HepG2 (cell line): ENCODE data around the gene BRCA1. TPM values are rescaled to one million over a fixed set of nuclear protein-coding genes. Genes with fewer than 3 reads are reported as not detected.

ENCODE experiments used
- CEBPG ChIP-seq: IDR thresholded peaks from 2 replicates; pipeline ENCODE4 v1.6.1; 2016
- GABPA ChIP-seq, 2 experiments: IDR thresholded peaks; 2 replicates each; pipeline ENCODE4 v1.6.1; 2011 to 2016; ENCODE audit warnings: low read depth in 2 of 2, low read length in 1 of 2, missing biosample characterization in 1 of 2, missing genetic modification characterization in 1 of 2
- RARA ChIP-seq: IDR thresholded peaks from 2 replicates; pipeline ENCODE4 v1.6.1; 2016; ENCODE audit warnings: missing genetic modification reagents, missing compliant biosample characterization
- RXRB ChIP-seq: IDR thresholded peaks from 2 replicates; pipeline ENCODE4 v1.6.1; 2016; ENCODE audit warnings: borderline replicate concordance, missing genetic modification reagents, missing compliant biosample characterization
- SAP130 ChIP-seq: IDR thresholded peaks from 2 replicates; pipeline ENCODE4 v1.6.1; 2016; ENCODE audit warnings: low read depth
- STAT5B ChIP-seq: sonication (generic); formaldehyde crosslinking; IDR thresholded peaks from 2 replicates; pipeline ENCODE4 v1.4.0; 2020; ENCODE audit warnings: missing genetic modification reagents
- THYN1 ChIP-seq: sonication (generic); formaldehyde crosslinking; IDR thresholded peaks from 2 replicates; pipeline ENCODE4 v1.8.1; 2023; ENCODE audit warnings: low read depth, mild to moderate bottlenecking, moderate library complexity, missing genetic modification reagents, borderline replicate concordance
- XRCC5 ChIP-seq: fragments of 200-400 bp; formaldehyde crosslinking; optimal IDR thresholded peaks from 2 replicates; pipeline ENCODE3; 2017; ENCODE audit warnings: mild to moderate bottlenecking, low read length
- ZNF280D ChIP-seq: sonication (generic); formaldehyde crosslinking; IDR thresholded peaks from 2 replicates; pipeline ENCODE4 v1.5.1; 2020; ENCODE audit warnings: mild to moderate bottlenecking, missing genetic modification reagents
- ZNF484 ChIP-seq: sonication (generic); formaldehyde crosslinking; IDR thresholded peaks from 2 replicates; pipeline ENCODE4 v1.5.1; 2020; ENCODE audit warnings: mild to moderate bottlenecking, low read depth, missing genetic modification reagents, borderline replicate concordance
- ZNF572 ChIP-seq: sonication (generic); formaldehyde crosslinking; IDR thresholded peaks from 2 replicates; pipeline ENCODE4 v1.5.1; 2020; ENCODE audit warnings: mild to moderate bottlenecking, missing genetic modification reagents
- ZSCAN29 ChIP-seq: sonication (generic); formaldehyde crosslinking; conservative IDR thresholded peaks from 2 replicates; pipeline ENCODE4 v1.4.0; 2020; ENCODE audit warnings: mild to moderate bottlenecking, missing genetic modification reagents
- polyA plus RNA-seq, 8 experiments: library from polyadenylated mRNA; depleted of rRNA in 3 of 8; stranded (reverse) in 7 of 8; unstranded in 1 of 8; fragments of >200 nt; fragmentation: Illumina TruSeq in 4 of 8; extraction: Trizol in 4 of 8; gene quantifications; 2 replicates each; pipeline versions ENCODE4 v1.2.1 to v1.2.3, GENCODE V29; 2011 to 2016; ENCODE audit warnings: low read depth in 4 of 8, missing spikeins in 1 of 8, mixed read lengths in 1 of 8; ENCODE audit not compliant: insufficient read depth in 1 of 8
- total RNA-seq, 5 experiments: library from RNA; depleted of rRNA; stranded (reverse); fragments of >200 nt; fragmentation: Illumina TruSeq; extraction: Trizol; gene quantifications; 2 replicates each; pipeline ENCODE4 v1.2.3, GENCODE V29; 2016; ENCODE audit warnings: low read depth in 1 of 5

Gene BRCA1
- total and polyA plus RNA-seq, 2 of the 13 experiments (the other 11 are each of a cell fraction or from before 2014, with no cell fraction given): 13.3 to 37.5 TPM

GRCh38 chr17:43020030-43020621 is 105.0 kb downstream of the BRCA1 start (continued):
- TF ChIP-seq CEBPG (CRISPR knock-in tag) (peak; percentile 77), ZSCAN29 (CRISPR knock-in tag) (no peak), RXRB (CRISPR knock-in tag) (peak; percentile 16; the same call in 1 of the 2 replicates), ZNF572 (CRISPR knock-in tag) (no peak), GABPA (IDR thresholded peaks at IDR 0.05; ENCODE audit: low read depth, low read length) (no peak), GABPA (CRISPR knock-in tag; IDR thresholded peaks at IDR 0.05; ENCODE audit: low read depth) (peak; percentile 59; the same call in 1 of the 2 replicates), THYN1 (CRISPR knock-in tag) (0 out of 2 replicates have a peak, but pooled peaks have one; percentile 8), STAT5B (no peak), XRCC5 (no peak), SAP130 (CRISPR knock-in tag) (0 out of 2 replicates have a peak, but pooled peaks have one; percentile 15), ZNF280D (CRISPR knock-in tag) (no peak), RARA (no peak), ZNF484 (CRISPR knock-in tag) (no peak)
